Liver (tissue), 9 donors: Measurements from ENCODE around the gene UGT1A7. TPM values are rescaled to one million over a fixed set of nuclear protein-coding genes. Genes with fewer than 3 reads are reported as not detected.

Experiments used
- DNase-seq: peaks from one replicate; pipeline ENCODE4 v3.0.0-alpha.2; 2017; ENCODE audit warnings: low spot score
- H3K27ac ChIP-seq, 2 donors: one replicate each; pipeline ENCODE4 v1.7.0; 2013; ENCODE audit warnings: inconsistent platforms in 2 of 2, low read length in 2 of 2, control low read depth in 1 of 2, low read depth in 1 of 2, mild to moderate bottlenecking in 1 of 2
- H3K27me3 ChIP-seq, 4 donors: one replicate each; pipeline versions ENCODE4 v1.6.1 to v1.7.0; 2013; ENCODE audit warnings: low read length in 3 of 4, inconsistent platforms in 1 of 4, mild to moderate bottlenecking in 1 of 4, moderate library complexity in 1 of 4; ENCODE audit not compliant: control insufficient read depth in 4 of 4, insufficient read depth in 4 of 4
- H3K36me3 ChIP-seq, 4 donors: one replicate each; pipeline versions ENCODE4 v1.6.1 to v1.7.0; 2013; ENCODE audit warnings: low read length in 3 of 4, mild to moderate bottlenecking in 3 of 4, low read depth in 1 of 4, moderate library complexity in 1 of 4; ENCODE audit not compliant: control insufficient read depth in 4 of 4, insufficient read depth in 3 of 4
- H3K4me1 ChIP-seq, 4 donors: one replicate each; pipeline versions ENCODE4 v1.6.1 to v1.7.0; 2013; ENCODE audit warnings: low read length in 3 of 4, mild to moderate bottlenecking in 3 of 4, moderate library complexity in 1 of 4; ENCODE audit not compliant: control insufficient read depth in 4 of 4, insufficient read depth in 4 of 4
- H3K4me3 ChIP-seq, 3 donors: one replicate each; pipeline versions ENCODE4 v1.6.1 to v1.7.0; 2013; ENCODE audit warnings: low read length in 3 of 3, control low read depth in 1 of 3, low read depth in 1 of 3, mild to moderate bottlenecking in 1 of 3
- H3K9ac ChIP-seq, 2 donors: one replicate each; pipeline ENCODE4 v1.7.0; 2013; ENCODE audit warnings: low read length in 2 of 2, mild to moderate bottlenecking in 2 of 2, moderate library complexity in 2 of 2, control low read depth in 1 of 2, low read depth in 1 of 2
- H3K9me3 ChIP-seq, 4 donors: one replicate each; pipeline versions ENCODE4 v1.6.1 to v1.7.0; 2013; ENCODE audit warnings: low read length in 3 of 4; ENCODE audit not compliant: control insufficient read depth in 4 of 4
- EGR1 ChIP-seq, 2 donors: IDR thresholded peaks; 2 replicates each; pipeline ENCODE4 v1.6.1; 2016 to 2018; ENCODE audit warnings: antibody characterized with exemption in 2 of 2, low read depth in 2 of 2
- FOXA1 ChIP-seq: IDR thresholded peaks from 2 replicates; pipeline ENCODE4 v1.6.1; 2016; ENCODE audit warnings: antibody characterized with exemption
- FOXA2 ChIP-seq: IDR thresholded peaks from 2 replicates; pipeline ENCODE4 v1.6.1; 2016; ENCODE audit warnings: antibody characterized with exemption
- GABPA ChIP-seq, 2 donors: IDR thresholded peaks in 1 of 2; conservative IDR thresholded peaks in 1 of 2; 2 replicates each; pipeline ENCODE4 v1.6.1; 2016; ENCODE audit warnings: antibody characterized with exemption in 2 of 2, mild to moderate bottlenecking in 1 of 2, moderate library complexity in 1 of 2
- HNF4A ChIP-seq, 2 donors: conservative IDR thresholded peaks; 2 replicates each; pipeline ENCODE4 v1.6.1; 2016; ENCODE audit warnings: antibody characterized with exemption in 2 of 2, mild to moderate bottlenecking in 2 of 2
- HNF4G ChIP-seq: IDR thresholded peaks from 2 replicates; pipeline ENCODE4 v1.6.1; 2016; ENCODE audit warnings: antibody characterized with exemption
- JUND ChIP-seq, 2 donors: IDR thresholded peaks; 2 replicates each; pipeline ENCODE4 v1.6.1; 2016; ENCODE audit warnings: antibody characterized with exemption in 2 of 2
- RAD21 ChIP-seq, 2 donors: IDR thresholded peaks; 2 replicates each; pipeline ENCODE4 v1.6.1; 2016; ENCODE audit warnings: antibody characterized with exemption in 2 of 2, mild to moderate bottlenecking in 2 of 2
- RXRA ChIP-seq, 2 donors: IDR thresholded peaks; 2 replicates each; pipeline ENCODE4 v1.6.1; 2017 to 2018; ENCODE audit warnings: antibody characterized with exemption in 2 of 2, mild to moderate bottlenecking in 1 of 2
- SP1 ChIP-seq: IDR thresholded peaks from 2 replicates; pipeline ENCODE4 v1.6.1; 2018; ENCODE audit warnings: antibody characterized with exemption, mild to moderate bottlenecking
- TAF1 ChIP-seq: conservative IDR thresholded peaks from 2 replicates; pipeline ENCODE4 v1.6.1; 2016; ENCODE audit warnings: antibody characterized with exemption, mild to moderate bottlenecking
- YY1 ChIP-seq: IDR thresholded peaks from 2 replicates; pipeline ENCODE4 v1.6.1; 2016; ENCODE audit warnings: antibody characterized with exemption, mild to moderate bottlenecking
- WGBS: extraction: QIAGEN DNeasy Blood & Tissue Kit; methylation state at CpG from one replicate; pipeline ENCODE4 v1.1.7; 2013; 5-methylcytosine and 5-hydroxymethylcytosine counted together
- polyA plus RNA-seq, 2 donors: library from polyadenylated mRNA; stranded (reverse) in 1 of 2; unstranded in 1 of 2; fragments of 200-250 nt in 1 of 2; fragments of >200 nt in 1 of 2; fragmentation: Nextera tagmentation in 1 of 2; extraction: Ambion mirVana in 1 of 2; gene quantifications; one replicate each; pipeline versions ENCODE4 v1.2.1 to v1.2.3, GENCODE V29; 2013 to 2015
- total RNA-seq, 2 donors: library from RNA; depleted of rRNA; stranded (reverse); fragments of >200 nt; gene quantifications; one replicate each; pipeline ENCODE4 v1.2.3, GENCODE V29; 2014
- TF ChIP-seq, protein P1 (sequence below): fragments of 150-350 bp; IDR thresholded peaks from 2 replicates; pipeline ENCODE4 v1.5.1; 2017; ENCODE audit warnings: improper control_type of control experiment, low read depth, low read length; ENCODE audit not compliant: missing input control
- TF ChIP-seq, protein P2 (sequence below): IDR thresholded peaks from 2 replicates; pipeline ENCODE4 v1.6.1; 2016; ENCODE audit warnings: antibody characterized with exemption
- TF ChIP-seq, protein P3 (sequence below): IDR thresholded peaks from 2 replicates; pipeline ENCODE4 v1.6.1; 2016; ENCODE audit warnings: antibody characterized with exemption
- TF ChIP-seq, protein P4 (sequence below): IDR thresholded peaks from 2 replicates; pipeline ENCODE4 v1.6.1; 2016; ENCODE audit warnings: antibody characterized with exemption
- TF ChIP-seq, protein P5 (sequence below): IDR thresholded peaks from 2 replicates; pipeline ENCODE4 v1.6.1; 2016; ENCODE audit warnings: antibody characterized with exemption, mild to moderate bottlenecking
- donor health status: healthy.
- donor health status: healthy.
- donor health status: healthy.
- donor health status: healthy.
- donor health status: healthy.

Gene UGT1A7
- total and polyA plus RNA-seq, 4 donors: 0.02 to 2.2 (median 0.38) TPM; not detected in 1

DNA sequence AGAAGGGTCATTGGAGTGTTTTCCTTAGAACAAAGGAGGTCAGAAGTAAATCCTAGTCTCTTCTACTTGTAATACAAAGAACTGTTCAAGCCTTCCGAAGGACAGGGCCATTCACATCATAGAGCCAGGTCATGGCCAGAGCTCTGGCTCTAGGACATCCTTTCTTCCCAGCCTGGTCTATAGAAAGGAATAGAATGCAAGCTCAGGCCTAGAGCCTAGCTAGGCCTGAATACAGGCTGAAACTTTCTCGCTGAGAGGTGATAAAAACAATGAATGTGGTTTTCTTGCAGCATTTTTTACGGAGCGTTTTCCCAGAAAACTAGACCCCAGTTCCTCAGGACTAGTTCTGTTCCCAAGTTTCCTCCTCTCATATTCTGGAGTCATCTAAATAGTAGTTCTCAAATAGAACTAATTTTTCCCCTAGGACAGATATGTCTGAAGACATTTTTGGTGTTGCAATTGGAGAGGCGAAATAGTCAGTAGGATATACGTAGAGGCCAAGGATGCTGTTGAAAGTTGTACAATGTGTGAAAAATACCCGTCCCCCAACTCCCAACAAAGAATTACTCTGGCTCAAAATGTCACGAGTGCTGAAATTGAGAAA, 17.8 kb downstream of the UGT1A7 start:
- Histone ChIP-seq H3K4me3 (no peak overlapping the region), H3K4me1 (peaks cover 6 to 40% (median 20%) of the 10 kb centered on the region in 4 donors), H3K9ac (no peak overlapping the region), H3K9me3 (no peaks in the 10 kb centered on the region), H3K36me3 (no peaks in the 10 kb centered on the region), H3K27me3 (no peaks in the 10 kb centered on the region), H3K27ac (peak overlapping the region; percentile 83)
- 71% methylated on average over 8 of the region's 8 CpGs for WGBS
- TF ChIP-seq TAF1 (no peak), YY1 (no peak), JUND (IDR thresholded peaks at IDR 0.05) (no peak), GABPA (IDR thresholded peaks at IDR 0.05 in 1 of 2, conservative IDR thresholded peaks at IDR 0.05 in 1 of 2) (no peak), RXRA (IDR thresholded peaks at IDR 0.05) (no peak), FOXA1 (no peak), HNF4G (no peak)
- TF ChIP-seq, protein P1, sequence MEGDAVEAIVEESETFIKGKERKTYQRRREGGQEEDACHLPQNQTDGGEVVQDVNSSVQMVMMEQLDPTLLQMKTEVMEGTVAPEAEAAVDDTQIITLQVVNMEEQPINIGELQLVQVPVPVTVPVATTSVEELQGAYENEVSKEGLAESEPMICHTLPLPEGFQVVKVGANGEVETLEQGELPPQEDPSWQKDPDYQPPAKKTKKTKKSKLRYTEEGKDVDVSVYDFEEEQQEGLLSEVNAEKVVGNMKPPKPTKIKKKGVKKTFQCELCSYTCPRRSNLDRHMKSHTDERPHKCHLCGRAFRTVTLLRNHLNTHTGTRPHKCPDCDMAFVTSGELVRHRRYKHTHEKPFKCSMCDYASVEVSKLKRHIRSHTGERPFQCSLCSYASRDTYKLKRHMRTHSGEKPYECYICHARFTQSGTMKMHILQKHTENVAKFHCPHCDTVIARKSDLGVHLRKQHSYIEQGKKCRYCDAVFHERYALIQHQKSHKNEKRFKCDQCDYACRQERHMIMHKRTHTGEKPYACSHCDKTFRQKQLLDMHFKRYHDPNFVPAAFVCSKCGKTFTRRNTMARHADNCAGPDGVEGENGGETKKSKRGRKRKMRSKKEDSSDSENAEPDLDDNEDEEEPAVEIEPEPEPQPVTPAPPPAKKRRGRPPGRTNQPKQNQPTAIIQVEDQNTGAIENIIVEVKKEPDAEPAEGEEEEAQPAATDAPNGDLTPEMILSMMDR: no peak
- TF ChIP-seq, protein P2, sequence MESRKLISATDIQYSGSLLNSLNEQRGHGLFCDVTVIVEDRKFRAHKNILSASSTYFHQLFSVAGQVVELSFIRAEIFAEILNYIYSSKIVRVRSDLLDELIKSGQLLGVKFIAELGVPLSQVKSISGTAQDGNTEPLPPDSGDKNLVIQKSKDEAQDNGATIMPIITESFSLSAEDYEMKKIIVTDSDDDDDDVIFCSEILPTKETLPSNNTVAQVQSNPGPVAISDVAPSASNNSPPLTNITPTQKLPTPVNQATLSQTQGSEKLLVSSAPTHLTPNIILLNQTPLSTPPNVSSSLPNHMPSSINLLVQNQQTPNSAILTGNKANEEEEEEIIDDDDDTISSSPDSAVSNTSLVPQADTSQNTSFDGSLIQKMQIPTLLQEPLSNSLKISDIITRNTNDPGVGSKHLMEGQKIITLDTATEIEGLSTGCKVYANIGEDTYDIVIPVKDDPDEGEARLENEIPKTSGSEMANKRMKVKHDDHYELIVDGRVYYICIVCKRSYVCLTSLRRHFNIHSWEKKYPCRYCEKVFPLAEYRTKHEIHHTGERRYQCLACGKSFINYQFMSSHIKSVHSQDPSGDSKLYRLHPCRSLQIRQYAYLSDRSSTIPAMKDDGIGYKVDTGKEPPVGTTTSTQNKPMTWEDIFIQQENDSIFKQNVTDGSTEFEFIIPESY: no peak
- TF ChIP-seq, protein P3, sequence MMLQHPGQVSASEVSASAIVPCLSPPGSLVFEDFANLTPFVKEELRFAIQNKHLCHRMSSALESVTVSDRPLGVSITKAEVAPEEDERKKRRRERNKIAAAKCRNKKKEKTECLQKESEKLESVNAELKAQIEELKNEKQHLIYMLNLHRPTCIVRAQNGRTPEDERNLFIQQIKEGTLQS: no peak
- no peak for DNase-seq

DNA sequence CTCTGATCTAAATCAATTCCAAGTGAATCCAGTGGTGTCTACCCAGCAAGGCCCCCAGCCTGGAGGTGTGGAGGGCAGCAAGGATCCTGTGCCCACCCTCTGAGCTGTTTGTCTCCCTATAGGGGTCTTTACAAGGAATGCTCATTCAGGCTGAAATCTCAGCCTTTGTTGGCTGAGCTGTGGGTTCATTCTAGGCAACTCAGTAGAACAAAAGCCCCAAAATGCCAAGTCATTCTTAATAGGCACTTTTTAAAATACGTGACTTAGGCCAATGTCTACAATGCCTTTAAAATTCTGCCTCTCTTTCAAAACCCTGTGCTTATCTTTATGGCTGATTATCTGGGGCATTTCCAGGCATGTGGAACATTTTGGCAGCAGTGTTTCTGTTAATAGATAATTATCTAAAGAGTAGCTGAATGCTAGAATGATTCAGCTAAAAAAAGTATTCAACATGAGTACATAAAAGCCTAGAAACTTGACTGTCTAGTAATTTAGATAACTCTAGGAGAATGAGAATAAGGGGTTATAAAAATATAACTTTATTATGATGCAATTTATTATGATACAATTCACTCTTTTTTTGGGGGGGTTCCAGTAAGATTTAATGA, 18.4 kb downstream of the UGT1A7 start:
- Histone ChIP-seq H3K9ac (no peak overlapping the region), H3K27ac (peak overlapping the region; percentile 83), H3K27me3 (no peaks in the 10 kb centered on the region), H3K9me3 (no peaks in the 10 kb centered on the region), H3K36me3 (no peaks in the 10 kb centered on the region), H3K4me1 (peaks cover 6 to 38% (median 18%) of the 10 kb centered on the region in 4 donors), H3K4me3 (no peak overlapping the region)
- 15% methylated on average over 1 of the region's 1 CpG for WGBS
- DNase-seq: no peak
- TF ChIP-seq HNF4A (conservative IDR thresholded peaks at IDR 0.05) (peak; percentile 83 to 93), TAF1 (no peak), YY1 (peak; percentile 82), HNF4G (no peak), FOXA2 (peak; percentile 86), RAD21 (IDR thresholded peaks at IDR 0.05) (peak; percentile 59 to 63), EGR1 (IDR thresholded peaks at IDR 0.05; ENCODE audit: low read depth in 2 of 2) (peak; percentile 39 to 41), SP1 (peak; percentile 86), JUND (IDR thresholded peaks at IDR 0.05) (peak; percentile 41 to 83), FOXA1 (peak; percentile 72), RXRA (IDR thresholded peaks at IDR 0.05) (peak; percentile 92 to 98)
- TF ChIP-seq, protein P4, sequence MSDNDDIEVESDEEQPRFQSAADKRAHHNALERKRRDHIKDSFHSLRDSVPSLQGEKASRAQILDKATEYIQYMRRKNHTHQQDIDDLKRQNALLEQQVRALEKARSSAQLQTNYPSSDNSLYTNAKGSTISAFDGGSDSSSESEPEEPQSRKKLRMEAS: peak; percentile 85
- TF ChIP-seq, protein P1: no peak
- TF ChIP-seq, protein P5, sequence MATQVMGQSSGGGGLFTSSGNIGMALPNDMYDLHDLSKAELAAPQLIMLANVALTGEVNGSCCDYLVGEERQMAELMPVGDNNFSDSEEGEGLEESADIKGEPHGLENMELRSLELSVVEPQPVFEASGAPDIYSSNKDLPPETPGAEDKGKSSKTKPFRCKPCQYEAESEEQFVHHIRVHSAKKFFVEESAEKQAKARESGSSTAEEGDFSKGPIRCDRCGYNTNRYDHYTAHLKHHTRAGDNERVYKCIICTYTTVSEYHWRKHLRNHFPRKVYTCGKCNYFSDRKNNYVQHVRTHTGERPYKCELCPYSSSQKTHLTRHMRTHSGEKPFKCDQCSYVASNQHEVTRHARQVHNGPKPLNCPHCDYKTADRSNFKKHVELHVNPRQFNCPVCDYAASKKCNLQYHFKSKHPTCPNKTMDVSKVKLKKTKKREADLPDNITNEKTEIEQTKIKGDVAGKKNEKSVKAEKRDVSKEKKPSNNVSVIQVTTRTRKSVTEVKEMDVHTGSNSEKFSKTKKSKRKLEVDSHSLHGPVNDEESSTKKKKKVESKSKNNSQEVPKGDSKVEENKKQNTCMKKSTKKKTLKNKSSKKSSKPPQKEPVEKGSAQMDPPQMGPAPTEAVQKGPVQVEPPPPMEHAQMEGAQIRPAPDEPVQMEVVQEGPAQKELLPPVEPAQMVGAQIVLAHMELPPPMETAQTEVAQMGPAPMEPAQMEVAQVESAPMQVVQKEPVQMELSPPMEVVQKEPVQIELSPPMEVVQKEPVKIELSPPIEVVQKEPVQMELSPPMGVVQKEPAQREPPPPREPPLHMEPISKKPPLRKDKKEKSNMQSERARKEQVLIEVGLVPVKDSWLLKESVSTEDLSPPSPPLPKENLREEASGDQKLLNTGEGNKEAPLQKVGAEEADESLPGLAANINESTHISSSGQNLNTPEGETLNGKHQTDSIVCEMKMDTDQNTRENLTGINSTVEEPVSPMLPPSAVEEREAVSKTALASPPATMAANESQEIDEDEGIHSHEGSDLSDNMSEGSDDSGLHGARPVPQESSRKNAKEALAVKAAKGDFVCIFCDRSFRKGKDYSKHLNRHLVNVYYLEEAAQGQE: peak; percentile 70
- TF ChIP-seq, protein P2: peak; percentile 95
- TF ChIP-seq, protein P3: peak; percentile 46
